Measurements from ENCODE around the gene BRSK1.

DNA sequence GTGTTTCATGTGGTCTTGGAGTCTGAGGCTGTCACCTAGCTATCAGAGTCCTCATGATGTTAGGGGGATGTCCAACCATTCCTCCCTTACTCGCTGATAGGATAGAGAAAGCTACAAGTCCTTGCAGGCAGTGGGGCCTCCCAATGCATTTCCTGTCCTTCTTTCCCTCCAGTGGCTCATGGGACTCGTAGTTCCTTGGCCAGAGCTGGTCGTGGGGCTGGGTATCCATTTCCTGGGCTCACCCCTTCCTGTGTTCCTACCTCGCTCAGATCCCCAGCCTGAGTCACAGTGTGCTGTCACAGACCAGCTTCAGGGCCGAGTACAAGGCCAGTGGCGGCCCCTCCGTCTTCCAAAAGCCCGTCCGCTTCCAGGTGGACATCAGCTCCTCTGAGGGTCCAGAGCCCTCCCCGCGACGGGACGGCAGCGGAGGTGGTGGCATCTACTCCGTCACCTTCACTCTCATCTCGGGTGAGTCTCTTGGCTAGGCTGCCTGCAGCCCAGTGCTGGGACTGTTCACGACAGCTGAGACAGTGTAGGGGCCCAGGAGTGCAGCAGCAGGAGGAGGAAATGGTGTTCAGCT lies 22.3 kb downstream of the BRSK1 start:
- TF ChIP-seq, protein P1, sequence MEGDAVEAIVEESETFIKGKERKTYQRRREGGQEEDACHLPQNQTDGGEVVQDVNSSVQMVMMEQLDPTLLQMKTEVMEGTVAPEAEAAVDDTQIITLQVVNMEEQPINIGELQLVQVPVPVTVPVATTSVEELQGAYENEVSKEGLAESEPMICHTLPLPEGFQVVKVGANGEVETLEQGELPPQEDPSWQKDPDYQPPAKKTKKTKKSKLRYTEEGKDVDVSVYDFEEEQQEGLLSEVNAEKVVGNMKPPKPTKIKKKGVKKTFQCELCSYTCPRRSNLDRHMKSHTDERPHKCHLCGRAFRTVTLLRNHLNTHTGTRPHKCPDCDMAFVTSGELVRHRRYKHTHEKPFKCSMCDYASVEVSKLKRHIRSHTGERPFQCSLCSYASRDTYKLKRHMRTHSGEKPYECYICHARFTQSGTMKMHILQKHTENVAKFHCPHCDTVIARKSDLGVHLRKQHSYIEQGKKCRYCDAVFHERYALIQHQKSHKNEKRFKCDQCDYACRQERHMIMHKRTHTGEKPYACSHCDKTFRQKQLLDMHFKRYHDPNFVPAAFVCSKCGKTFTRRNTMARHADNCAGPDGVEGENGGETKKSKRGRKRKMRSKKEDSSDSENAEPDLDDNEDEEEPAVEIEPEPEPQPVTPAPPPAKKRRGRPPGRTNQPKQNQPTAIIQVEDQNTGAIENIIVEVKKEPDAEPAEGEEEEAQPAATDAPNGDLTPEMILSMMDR (IDR thresholded peaks at IDR 0.05; ENCODE audit: poor library complexity, severe bottlenecking), result no peak
- TF ChIP-seq EZH2 (IDR thresholded peaks at IDR 0.05; ENCODE audit: borderline replicate concordance, insufficient read depth, low read length, poor library complexity, severe bottlenecking) (no peak), RAD21 (conservative IDR thresholded peaks at IDR 0.05) (no peak), TAF1 (IDR thresholded peaks at IDR 0.05; ENCODE audit: low read depth) (no peak), SMC3 (conservative IDR thresholded peaks at IDR 0.05; ENCODE audit: poor library complexity) (no peak), MXI1 (conservative IDR thresholded peaks at IDR 0.05; ENCODE audit: poor library complexity, severe bottlenecking) (no peak), EP300 (conservative IDR thresholded peaks at IDR 0.05; ENCODE audit: poor library complexity, severe bottlenecking) (no peak), POLR2AphosphoS5 (IDR thresholded peaks at IDR 0.05) (no peak)
- TF ChIP-seq, protein P2, sequence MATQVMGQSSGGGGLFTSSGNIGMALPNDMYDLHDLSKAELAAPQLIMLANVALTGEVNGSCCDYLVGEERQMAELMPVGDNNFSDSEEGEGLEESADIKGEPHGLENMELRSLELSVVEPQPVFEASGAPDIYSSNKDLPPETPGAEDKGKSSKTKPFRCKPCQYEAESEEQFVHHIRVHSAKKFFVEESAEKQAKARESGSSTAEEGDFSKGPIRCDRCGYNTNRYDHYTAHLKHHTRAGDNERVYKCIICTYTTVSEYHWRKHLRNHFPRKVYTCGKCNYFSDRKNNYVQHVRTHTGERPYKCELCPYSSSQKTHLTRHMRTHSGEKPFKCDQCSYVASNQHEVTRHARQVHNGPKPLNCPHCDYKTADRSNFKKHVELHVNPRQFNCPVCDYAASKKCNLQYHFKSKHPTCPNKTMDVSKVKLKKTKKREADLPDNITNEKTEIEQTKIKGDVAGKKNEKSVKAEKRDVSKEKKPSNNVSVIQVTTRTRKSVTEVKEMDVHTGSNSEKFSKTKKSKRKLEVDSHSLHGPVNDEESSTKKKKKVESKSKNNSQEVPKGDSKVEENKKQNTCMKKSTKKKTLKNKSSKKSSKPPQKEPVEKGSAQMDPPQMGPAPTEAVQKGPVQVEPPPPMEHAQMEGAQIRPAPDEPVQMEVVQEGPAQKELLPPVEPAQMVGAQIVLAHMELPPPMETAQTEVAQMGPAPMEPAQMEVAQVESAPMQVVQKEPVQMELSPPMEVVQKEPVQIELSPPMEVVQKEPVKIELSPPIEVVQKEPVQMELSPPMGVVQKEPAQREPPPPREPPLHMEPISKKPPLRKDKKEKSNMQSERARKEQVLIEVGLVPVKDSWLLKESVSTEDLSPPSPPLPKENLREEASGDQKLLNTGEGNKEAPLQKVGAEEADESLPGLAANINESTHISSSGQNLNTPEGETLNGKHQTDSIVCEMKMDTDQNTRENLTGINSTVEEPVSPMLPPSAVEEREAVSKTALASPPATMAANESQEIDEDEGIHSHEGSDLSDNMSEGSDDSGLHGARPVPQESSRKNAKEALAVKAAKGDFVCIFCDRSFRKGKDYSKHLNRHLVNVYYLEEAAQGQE (IDR thresholded peaks at IDR 0.05; ENCODE audit: borderline replicate concordance), result no peak

Data from neural cell (in vitro differentiated cells).